ENCODE measurements around the gene SNAP23.

SNAP23 gene

DNA sequence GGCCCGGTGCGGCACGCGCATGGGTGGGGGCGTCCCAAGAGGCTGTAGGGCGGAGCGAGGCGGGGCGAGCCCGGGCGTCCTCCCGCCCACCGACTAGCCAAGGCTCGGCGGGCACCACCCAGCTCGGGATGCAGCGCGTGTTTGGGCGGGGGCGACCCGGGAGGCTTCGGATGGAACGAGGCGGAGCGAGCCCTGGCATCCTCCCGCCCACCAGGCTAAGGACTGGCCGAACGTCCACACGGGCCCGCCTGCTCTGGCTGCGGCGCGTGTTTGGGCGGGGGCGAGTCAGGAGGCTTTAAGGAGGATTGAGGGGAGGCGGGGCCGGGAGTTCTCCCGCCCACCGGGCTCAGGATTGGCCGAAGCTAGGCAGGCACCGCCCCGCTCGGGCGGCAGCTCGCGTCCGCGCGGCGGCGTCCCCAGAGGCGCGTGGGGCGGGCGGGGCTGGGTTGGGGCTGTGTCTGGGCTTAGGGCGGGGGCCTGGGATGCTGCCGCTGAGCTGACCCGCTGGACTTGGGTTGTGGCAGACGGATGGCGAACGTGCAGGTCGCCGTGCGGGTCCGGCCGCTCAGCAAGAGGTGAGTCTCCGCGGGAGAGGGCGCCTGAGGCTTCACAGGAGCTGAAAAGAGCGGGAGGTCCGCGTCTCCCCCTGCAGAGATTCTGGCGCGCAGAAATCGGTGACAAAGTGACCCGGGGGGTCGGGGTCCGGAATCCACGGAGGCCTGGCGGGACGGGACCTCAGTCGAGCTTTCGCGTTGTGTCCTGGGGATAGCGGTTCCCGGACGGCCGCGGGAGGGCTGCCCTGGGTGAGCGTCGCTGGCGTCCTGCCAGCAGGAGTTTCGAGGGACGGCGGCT lies 80.0 kb downstream of the SNAP23 start, which contains the start of gene STARD9:
TSS of gene STARD9 (plus strand) at position 419 of the 852 bp plus-strand sequence. CDS start at position 529, 110 bp downstream.
- peak; percentile 86 to 96 (median 90) for DNase-seq

DNA sequence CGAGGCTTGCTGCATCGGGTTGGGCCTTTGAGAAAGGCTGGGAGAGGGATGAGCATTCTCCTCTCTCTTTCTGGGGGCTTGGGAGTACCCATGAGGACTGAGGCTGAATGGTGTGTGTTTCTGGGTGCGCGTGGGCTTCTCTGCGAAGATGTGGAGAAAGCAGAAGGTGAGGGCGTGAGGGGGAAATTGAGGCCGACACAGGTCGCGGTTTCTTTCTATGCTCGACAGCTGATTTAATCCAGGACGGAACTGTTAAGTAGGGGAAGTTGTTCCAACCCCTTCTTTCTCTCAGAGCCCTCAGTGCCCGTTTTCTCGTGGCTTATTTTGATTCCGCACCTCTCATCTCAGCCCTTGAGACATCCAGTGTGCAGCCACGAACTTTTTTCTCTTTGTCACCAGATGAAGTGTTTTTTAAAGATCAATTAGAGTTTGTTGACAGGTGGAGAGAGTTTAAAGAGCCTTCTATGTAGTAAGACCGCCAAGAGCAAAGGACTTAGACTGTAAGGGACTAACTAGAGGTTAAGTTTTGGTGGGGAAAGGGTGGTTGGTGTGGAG lies 80.7 kb downstream of the SNAP23 start:
- no peak for DNase-seq

GRCh38 chr15:42576776-42577175 lies 81.3 kb downstream of the SNAP23 start:
- DNase-seq: no peak

DNA sequence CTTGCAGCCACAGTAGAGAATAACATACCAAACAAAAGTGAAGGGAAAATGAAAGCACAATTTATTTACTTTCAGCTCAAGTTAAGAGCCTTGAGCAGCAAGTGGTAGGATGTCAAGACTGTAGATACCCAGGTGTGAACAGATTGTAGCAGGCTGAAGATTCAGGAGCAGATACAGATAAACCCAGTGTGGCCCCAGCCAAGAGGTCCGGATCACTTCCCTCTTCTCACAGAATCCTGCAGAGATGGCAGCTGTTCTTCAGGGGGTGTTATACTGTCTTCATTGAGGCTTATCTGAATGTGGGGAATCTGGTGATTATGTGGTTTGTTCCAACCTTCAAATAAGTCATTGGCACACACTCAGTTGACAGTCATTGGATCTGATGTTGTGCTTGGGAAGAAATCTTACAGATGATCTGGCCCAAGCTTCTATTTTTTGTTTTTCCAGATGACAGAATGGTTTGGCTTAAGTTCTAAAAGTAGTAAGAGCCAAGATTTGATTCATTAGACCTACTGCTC lies 82.1 kb downstream of the SNAP23 start:
- DNase-seq: no peak

- no peak for DNase-seq
Observed at GRCh38 chr15:42578984-42579537, 83.6 kb downstream of the SNAP23 start.

GRCh38 chr15:42581272-42581730 lies 85.9 kb downstream of the SNAP23 start:
- peak; percentile 55 to 84 (median 71) for DNase-seq
